Ishikawa (cell line): ENCODE measurements around the gene CDH16.
A peak's percentile ranks its signal among the peaks of the same experiment; 100 is the strongest.

Experiments used
- CEBPB ChIP-seq: IDR thresholded peaks from 2 replicates; pipeline ENCODE4 v1.6.1; 2012
- CREB1 ChIP-seq: IDR thresholded peaks from 2 replicates; pipeline ENCODE4 v1.6.1; 2012; ENCODE audit warnings: low read depth
- EGR1 ChIP-seq: IDR thresholded peaks from 2 replicates; pipeline ENCODE4 v1.6.1; 2012
- EP300 ChIP-seq: IDR thresholded peaks from 2 replicates; pipeline ENCODE4 v1.6.1; 2012; ENCODE audit warnings: borderline replicate concordance
- FOXM1 ChIP-seq: IDR thresholded peaks from 2 replicates; pipeline ENCODE4 v1.6.1; 2012; ENCODE audit warnings: low read depth, borderline replicate concordance
- NFIC ChIP-seq: IDR thresholded peaks from 2 replicates; pipeline ENCODE4 v1.6.1; 2012
- RAD21 ChIP-seq: IDR thresholded peaks from 2 replicates; pipeline ENCODE4 v1.6.1; 2012; ENCODE audit warnings: low read depth
- TAF1 ChIP-seq: IDR thresholded peaks from 2 replicates; pipeline ENCODE4 v1.6.1; 2012; ENCODE audit warnings: low read depth, mild to moderate bottlenecking
- TCF12 ChIP-seq: IDR thresholded peaks from 2 replicates; pipeline ENCODE4 v1.6.1; 2012; ENCODE audit warnings: low read depth
- TEAD4 ChIP-seq: IDR thresholded peaks from 2 replicates; pipeline ENCODE4 v1.6.1; 2012
- YY1 ChIP-seq: IDR thresholded peaks from 2 replicates; pipeline ENCODE4 v1.6.1; 2012; ENCODE audit warnings: low read depth
- ZBTB7A ChIP-seq: IDR thresholded peaks from 2 replicates; pipeline ENCODE4 v1.6.1; 2012; ENCODE audit warnings: low read depth
- TF ChIP-seq, protein P1 (sequence below): IDR thresholded peaks from 2 replicates; pipeline ENCODE4 v1.6.1; 2012
- TF ChIP-seq, protein P2 (sequence below): IDR thresholded peaks from 2 replicates; pipeline ENCODE4 v1.6.1; 2012; ENCODE audit warnings: low read depth, mild to moderate bottlenecking
- TF ChIP-seq, protein P3 (sequence below): IDR thresholded peaks from 2 replicates; pipeline ENCODE4 v1.6.1; 2012

CDH16 gene

DNA sequence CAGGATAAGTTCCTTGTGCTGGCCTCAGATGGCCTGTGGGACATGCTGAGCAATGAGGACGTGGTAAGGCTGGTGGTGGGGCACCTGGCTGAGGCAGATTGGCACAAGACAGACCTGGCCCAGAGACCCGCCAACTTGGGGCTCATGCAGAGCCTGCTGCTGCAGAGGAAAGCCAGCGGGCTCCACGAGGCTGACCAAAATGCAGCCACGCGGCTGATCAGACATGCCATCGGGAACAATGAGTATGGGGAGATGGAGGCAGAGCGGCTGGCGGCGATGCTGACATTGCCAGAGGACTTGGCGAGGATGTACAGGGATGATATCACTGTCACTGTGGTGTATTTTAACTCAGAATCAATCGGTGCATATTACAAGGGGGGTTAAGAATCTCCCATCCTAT, 33.2 kb downstream of the CDH16 start:
- no peak for TF ChIP-seq EGR1

DNA sequence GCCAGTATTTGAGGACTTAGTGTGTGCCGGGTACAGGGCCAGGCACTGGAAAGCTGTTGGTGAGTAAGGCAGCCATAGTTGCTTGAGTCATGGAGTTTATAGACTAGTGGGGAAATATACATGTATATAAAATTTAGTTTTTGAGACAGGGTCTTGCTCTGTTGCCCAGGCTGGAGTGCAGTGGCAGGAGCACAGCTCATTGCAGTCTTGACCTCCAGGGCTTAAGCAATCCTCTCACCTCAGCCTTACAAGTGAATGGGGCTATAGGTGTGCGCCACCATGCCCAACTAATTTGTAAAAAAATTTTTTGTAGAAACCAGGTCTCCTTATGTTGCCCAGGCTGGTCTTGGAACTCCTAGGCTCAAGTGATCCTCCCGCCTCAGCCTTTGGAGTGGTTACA, 36.0 kb downstream of the CDH16 start:
- TF ChIP-seq, protein P1, sequence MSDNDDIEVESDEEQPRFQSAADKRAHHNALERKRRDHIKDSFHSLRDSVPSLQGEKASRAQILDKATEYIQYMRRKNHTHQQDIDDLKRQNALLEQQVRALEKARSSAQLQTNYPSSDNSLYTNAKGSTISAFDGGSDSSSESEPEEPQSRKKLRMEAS = no peak
- TF ChIP-seq RAD21 (no peak), CEBPB (no peak), TEAD4 (no peak), CREB1 (no peak), EGR1 (no peak), TCF12 (no peak), YY1 (no peak), ZBTB7A (no peak), TAF1 (no peak), FOXM1 (no peak), NFIC (no peak), EP300 (no peak)
- TF ChIP-seq, protein P2, sequence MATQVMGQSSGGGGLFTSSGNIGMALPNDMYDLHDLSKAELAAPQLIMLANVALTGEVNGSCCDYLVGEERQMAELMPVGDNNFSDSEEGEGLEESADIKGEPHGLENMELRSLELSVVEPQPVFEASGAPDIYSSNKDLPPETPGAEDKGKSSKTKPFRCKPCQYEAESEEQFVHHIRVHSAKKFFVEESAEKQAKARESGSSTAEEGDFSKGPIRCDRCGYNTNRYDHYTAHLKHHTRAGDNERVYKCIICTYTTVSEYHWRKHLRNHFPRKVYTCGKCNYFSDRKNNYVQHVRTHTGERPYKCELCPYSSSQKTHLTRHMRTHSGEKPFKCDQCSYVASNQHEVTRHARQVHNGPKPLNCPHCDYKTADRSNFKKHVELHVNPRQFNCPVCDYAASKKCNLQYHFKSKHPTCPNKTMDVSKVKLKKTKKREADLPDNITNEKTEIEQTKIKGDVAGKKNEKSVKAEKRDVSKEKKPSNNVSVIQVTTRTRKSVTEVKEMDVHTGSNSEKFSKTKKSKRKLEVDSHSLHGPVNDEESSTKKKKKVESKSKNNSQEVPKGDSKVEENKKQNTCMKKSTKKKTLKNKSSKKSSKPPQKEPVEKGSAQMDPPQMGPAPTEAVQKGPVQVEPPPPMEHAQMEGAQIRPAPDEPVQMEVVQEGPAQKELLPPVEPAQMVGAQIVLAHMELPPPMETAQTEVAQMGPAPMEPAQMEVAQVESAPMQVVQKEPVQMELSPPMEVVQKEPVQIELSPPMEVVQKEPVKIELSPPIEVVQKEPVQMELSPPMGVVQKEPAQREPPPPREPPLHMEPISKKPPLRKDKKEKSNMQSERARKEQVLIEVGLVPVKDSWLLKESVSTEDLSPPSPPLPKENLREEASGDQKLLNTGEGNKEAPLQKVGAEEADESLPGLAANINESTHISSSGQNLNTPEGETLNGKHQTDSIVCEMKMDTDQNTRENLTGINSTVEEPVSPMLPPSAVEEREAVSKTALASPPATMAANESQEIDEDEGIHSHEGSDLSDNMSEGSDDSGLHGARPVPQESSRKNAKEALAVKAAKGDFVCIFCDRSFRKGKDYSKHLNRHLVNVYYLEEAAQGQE = no peak
- TF ChIP-seq, protein P3, sequence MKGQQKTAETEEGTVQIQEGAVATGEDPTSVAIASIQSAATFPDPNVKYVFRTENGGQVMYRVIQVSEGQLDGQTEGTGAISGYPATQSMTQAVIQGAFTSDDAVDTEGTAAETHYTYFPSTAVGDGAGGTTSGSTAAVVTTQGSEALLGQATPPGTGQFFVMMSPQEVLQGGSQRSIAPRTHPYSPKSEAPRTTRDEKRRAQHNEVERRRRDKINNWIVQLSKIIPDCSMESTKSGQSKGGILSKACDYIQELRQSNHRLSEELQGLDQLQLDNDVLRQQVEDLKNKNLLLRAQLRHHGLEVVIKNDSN = no peak

DNA sequence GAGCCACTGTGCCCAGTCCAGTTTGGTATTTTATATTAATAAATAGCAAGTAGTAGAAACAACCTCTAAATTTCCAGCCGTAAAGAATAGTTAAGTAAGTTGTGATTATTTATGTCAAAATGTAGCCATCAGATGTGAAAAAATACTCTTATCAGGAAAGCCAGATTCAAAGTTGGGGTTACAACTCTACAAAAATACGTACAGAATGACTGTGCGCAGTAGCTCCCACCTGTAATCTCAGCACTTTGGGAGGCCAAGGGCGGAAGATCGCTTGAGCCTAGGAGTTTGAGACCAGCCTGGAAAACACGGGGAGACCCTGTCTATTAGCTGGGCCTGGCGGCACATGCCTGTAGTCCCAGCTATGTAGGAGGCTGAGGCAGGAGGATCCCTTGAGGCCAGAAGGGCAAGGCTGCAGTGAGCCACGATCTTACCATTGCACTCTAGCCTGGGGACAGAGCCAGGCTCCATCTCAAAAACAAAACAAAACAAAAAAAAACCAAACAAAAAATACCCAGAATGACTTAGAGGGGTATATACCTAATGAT, 36.6 kb downstream of the CDH16 start:
- no peak for TF ChIP-seq TEAD4
- TF ChIP-seq CEBPB = no peak
- TF ChIP-seq, protein P3 = no peak
- TF ChIP-seq, protein P1 = no peak
- no peak for TF ChIP-seq ZBTB7A

DNA sequence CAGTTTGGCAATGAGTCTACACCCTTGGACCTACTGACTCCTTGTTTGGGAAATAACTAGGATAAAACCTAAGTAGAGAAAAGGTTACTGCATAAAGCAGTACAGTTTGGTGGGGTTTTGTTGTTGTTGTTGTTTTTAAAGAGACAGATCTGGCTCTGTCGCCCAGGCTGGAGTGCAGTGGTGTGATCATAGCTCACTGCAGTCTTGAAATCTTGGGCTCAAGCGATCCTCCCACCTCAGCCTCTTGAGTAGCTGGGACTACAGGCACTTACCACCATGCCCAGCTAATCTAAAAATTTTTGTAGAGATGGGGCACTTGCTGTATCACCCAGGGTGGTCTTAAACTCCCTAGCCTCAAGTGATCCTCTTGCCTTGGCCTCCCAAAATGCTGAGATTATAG, 37.1 kb downstream of the CDH16 start:
- TF ChIP-seq CREB1 (no peak), NFIC (no peak), YY1 (no peak), ZBTB7A (no peak), CEBPB (no peak), TEAD4 (no peak), TAF1 (no peak), EGR1 (no peak), RAD21 (no peak), FOXM1 (no peak), EP300 (no peak)
- TF ChIP-seq, protein P2 = no peak
- TF ChIP-seq, protein P1 = no peak
- TF ChIP-seq, protein P3 = no peak

DNA sequence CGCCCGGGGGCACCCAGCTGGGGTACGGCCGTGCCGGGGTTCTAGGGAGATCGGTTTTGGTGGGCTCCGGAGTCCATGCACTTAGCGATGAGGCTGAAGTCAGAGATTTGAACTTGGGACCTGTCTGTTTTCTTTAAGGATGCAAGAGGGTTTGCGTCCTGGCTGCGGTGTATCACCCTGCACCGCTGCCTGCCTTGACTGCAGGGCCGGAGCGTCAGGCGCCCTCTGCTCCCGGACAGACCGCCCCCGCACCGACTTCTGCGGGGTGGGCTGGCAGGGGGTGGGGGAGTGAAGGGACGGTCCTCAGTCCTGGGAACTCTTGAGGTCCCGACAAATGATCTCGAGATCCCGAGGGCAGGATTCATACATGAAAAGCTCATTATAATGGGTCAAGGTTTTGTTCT, 37.7 kb downstream of the CDH16 start:
- TF ChIP-seq EGR1 (0 out of 2 replicates have a peak, but pooled peaks have one; percentile 40), RAD21 (no peak)
